Placental epithelial cell (primary cell): ENCODE measurements around the gene MTF1. TPM values are rescaled to one million over a fixed set of nuclear protein-coding genes. Genes with fewer than 3 reads are reported as not detected.

Source experiments
- small RNA-seq: library from RNA; depleted of rRNA; stranded (forward); fragments of <200 nt; gene quantifications from one replicate; pipeline ENCODE3, GENCODE V24; 2012
- total RNA-seq: library from RNA; depleted of rRNA; stranded (reverse); fragments of >200 nt; gene quantifications from 2 replicates; pipeline ENCODE4 v1.2.3, GENCODE V29; 2012

MTF1 gene
- total RNA-seq, result 2.6 and 3.5 TPM in 2 replicates

GRCh38 chr1:37859507-37860345 lies at the start of gene MTF1:
Gene MTF1 (minus strand): TSS chr1:37859592. CDS start chr1:37857658, 1,934 bp downstream.

DNA sequence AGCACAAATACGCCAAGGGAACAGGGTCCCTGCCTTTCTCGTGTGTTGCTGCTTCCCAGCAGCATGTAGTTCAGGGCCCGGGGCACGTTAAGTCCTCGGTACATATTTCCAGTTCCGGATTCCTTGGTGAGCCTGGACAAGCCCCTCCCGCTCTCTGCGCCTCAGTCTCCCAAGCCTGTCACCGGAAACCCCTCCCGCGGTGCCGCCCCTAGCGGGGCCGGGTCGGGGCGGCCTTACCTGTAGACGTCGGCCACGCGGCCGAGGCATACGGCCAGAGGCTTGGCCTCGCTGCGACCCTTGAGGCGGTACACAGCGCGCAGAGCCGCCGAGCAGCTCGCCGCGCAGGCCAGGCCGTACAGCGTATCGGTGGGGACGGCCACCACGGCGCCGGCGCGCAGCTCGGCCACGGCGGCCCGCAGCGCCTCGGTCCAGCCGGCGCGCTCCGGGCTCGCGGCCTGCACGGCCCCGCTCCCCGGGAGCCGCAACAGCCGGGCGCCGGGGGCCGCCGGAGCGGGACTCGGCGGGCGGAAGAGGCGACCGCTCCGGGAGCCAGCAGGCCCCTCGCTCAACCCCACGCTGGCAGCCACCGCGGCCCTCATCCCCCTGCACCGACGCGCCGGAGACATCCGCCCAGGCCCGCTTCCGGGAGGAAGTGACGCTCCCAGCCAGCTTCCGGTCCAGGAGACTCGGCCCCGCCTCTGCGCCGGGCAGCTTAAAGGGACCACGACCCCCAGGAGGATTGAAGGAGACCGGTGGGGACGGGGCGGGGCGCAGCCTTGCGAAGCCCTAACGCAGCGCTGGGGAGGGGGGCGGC lies 51.6 kb downstream of the MTF1 start, which contains the start of the genes C1orf122 and YRDC:
C1orf122 (plus strand) TSS at position 236 of the 814 bp plus-strand sequence. CDS start 615 bp downstream, outside the sequence.
YRDC (minus strand) TSS at position 654 of the 814 bp plus-strand sequence; CDS start at position 626, 28 bp downstream.

DNA sequence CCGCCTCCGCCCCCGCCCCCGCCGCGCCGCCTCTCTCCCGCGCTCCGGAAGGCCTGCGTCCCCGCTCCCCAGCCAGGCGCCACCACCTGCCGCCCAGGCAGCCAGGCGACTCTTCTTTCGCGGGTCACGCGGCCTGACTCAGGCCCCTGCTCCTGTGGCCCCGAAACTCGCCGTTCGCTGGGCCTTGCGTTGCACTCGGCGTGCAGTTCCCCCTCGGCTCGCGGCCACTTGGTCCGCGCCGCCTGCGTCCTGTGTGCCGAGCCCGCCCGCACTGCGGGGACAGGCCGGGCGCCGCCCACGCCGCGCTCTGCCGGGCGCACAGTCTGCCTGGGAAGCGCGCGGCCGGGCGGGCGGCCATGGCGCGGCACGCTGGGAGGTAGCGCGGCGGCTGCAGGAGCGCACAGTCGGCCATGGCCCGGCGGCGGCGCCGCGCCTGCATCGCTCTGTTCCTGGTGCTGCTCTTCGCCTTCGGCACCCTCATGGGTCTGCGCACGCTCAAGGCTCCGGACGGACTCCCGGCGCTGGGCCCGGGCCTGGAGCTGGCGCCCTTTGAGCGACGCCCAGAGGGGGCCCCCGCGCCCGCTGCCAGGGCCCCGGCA lies 65.5 kb downstream of the MTF1 start, which contains the start of gene MANEAL:
MANEAL (plus strand) TSS at position 75 of the 599 bp plus-strand sequence; CDS start at position 411, 336 bp downstream.

GRCh38 chr1:37764888-37765441 lies 94.4 kb downstream of the MTF1 start, which contains the start of gene EPHA10:
Gene EPHA10 (minus strand): TSS chr1:37765120. CDS start chr1:37765066, 54 bp downstream.

Small RNA genes lying within 50 kb of the gene (small RNA-seq; reads per million reads assigned to genes)
- gene RF00092 (not detected), gene RNU6-584P (not detected)

Other genes with a start within 250 kb of the MTF1 start
- not detected in 2 replicates for gene RSPO1, start 224.7 kb downstream of the MTF1 start, total RNA-seq
- gene CDCA8, start 167.1 kb downstream of the MTF1 start, total RNA-seq, result 2.7 and 7.9 TPM in 2 replicates
- gene EPHA10, start 94.5 kb downstream of the MTF1 start, total RNA-seq, result under 0.01 TPM in 1 of 2 replicates, not detected in the other
- gene MANEAL, start 65.7 kb downstream of the MTF1 start, total RNA-seq, result 0.98 and 2.0 TPM in 2 replicates
- gene C1orf122, start 51.8 kb downstream of the MTF1 start, total RNA-seq, result 14.5 and 26.4 TPM in 2 replicates
- 5.1 and 10.7 TPM in 2 replicates for gene YRDC, start 51.4 kb downstream of the MTF1 start, total RNA-seq
- gene INPP5B, start 87.5 kb upstream of the MTF1 start, total RNA-seq, result 20.8 and 31.0 TPM in 2 replicates
- 58.9 and 65.2 TPM in 2 replicates for gene SF3A3, start 130.4 kb upstream of the MTF1 start, total RNA-seq
- 14.1 and 30.0 TPM in 2 replicates for gene FHL3, start 145.9 kb upstream of the MTF1 start, total RNA-seq
- 16.9 and 33.0 TPM in 2 replicates for gene UTP11, start 153.1 kb upstream of the MTF1 start, total RNA-seq
- 31.9 and 40.8 TPM in 2 replicates for gene POU3F1, start 187.2 kb upstream of the MTF1 start, total RNA-seq